ENCODE measurements around the gene DDX23. TPM values are rescaled to one million over a fixed set of nuclear protein-coding genes. Genes with fewer than 3 reads are reported as not detected.

DDX23 gene
- total and polyA plus RNA-seq, 4 donors = 36.6 to 86.7 (median 61.7) TPM

DNA sequence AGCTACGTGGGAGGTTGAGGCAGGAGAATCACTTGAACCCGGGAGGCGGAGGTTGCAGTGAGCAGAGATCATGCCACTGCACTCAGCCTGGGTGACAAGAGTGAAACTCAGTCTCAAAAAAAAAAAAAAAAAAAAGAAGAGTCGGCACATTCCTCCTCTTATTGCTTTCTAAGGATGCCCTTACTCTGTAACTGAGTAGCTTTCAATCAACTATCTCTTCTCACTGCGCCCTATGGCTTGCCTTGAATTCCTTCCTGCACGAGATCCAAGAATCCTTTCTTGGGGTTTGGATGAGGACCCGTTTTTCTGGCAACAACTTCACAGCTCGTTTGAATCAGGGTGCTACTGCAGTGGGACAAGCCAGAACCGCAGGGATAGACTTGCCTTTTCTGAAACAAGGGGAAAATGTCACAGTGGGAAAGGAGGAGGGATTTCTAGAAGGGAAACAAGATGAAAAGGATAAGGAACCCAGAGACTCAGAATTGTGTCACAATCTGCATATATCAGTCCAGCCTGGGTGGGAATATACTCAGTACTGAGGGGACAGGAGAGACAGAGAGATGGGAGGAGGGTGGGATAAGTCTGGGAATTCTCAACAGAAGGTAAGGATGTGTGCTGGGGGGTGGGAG is 29.8 kb upstream of the DDX23 start:
- ATAC-seq (ENCODE audit: insufficient read depth, low FRiP score) = no peak
- Histone ChIP-seq H3K4me3 (no peak overlapping the region), H3K4me1 (ENCODE audit: control insufficient read depth in 5 of 5, insufficient read depth in 5 of 5, low read length in 5 of 5) (peaks cover 0 to 27% (median 17%) of the 10 kb centered on the region in 5 donors), H3K27ac (ENCODE audit: low read depth in 1 of 2, low read length in 1 of 2) (peak overlapping the region in 1 of 2 donors; percentile 45), H3K27me3 (ENCODE audit: control insufficient read depth in 3 of 3, insufficient read depth in 3 of 3, low read length in 2 of 3) (peaks cover 0 to 3% (median 0%) of the 10 kb centered on the region in 3 donors), H3K9ac (ENCODE audit: insufficient read depth in 1 of 2, low read length in 2 of 2) (peak overlapping the region in 1 of 2 donors; percentile 19), H3K36me3 (ENCODE audit: control insufficient read depth in 4 of 4, insufficient read depth in 4 of 4, low read length in 4 of 4) (no peaks in the 10 kb centered on the region), H3K9me3 (ENCODE audit: control insufficient read depth in 4 of 4, insufficient read depth in 3 of 4, low read length in 3 of 4) (no peaks in the 10 kb centered on the region)
- 33 to 62% methylated on average over 9 of the region's 9 CpGs for WGBS, 2 donors
- peak in 2 of 3 donors; percentile 23 to 25 for DNase-seq
- TF ChIP-seq, protein P1, sequence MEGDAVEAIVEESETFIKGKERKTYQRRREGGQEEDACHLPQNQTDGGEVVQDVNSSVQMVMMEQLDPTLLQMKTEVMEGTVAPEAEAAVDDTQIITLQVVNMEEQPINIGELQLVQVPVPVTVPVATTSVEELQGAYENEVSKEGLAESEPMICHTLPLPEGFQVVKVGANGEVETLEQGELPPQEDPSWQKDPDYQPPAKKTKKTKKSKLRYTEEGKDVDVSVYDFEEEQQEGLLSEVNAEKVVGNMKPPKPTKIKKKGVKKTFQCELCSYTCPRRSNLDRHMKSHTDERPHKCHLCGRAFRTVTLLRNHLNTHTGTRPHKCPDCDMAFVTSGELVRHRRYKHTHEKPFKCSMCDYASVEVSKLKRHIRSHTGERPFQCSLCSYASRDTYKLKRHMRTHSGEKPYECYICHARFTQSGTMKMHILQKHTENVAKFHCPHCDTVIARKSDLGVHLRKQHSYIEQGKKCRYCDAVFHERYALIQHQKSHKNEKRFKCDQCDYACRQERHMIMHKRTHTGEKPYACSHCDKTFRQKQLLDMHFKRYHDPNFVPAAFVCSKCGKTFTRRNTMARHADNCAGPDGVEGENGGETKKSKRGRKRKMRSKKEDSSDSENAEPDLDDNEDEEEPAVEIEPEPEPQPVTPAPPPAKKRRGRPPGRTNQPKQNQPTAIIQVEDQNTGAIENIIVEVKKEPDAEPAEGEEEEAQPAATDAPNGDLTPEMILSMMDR (IDR thresholded peaks at IDR 0.05; ENCODE audit: control extremely low read depth, extremely low read depth) = no peak

DNA sequence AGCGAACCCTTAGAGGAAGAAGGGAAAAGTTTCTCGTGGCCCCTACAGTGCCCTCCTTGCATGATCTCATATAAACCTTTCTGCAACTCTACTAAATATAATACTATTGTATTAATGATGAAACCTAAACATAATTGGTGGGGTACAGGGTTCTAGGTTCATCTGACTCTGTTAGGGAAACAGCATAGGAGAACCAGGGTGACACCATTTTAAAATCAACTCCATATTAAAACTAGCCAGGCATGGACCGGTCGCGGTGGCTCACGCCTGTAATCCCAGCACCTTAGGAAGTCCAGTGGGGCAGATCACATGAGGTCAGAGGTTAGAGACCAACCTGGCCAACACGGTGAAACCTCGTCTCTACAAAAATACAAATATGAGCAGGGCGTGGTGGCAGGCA is 28.7 kb upstream of the DDX23 start:
- 85% methylated on average over 9 of the region's 9 CpGs for WGBS, 2 donors
- Histone ChIP-seq H3K4me3 (no peak overlapping the region), H3K9ac (ENCODE audit: insufficient read depth in 1 of 2, low read length in 2 of 2) (no peak overlapping the region), H3K27me3 (ENCODE audit: control insufficient read depth in 3 of 3, insufficient read depth in 3 of 3, low read length in 2 of 3) (peaks cover 0 to 3% (median 0%) of the 10 kb centered on the region in 3 donors), H3K27ac (ENCODE audit: low read depth in 1 of 2, low read length in 1 of 2) (no peak overlapping the region), H3K36me3 (ENCODE audit: control insufficient read depth in 4 of 4, insufficient read depth in 4 of 4, low read length in 4 of 4) (no peaks in the 10 kb centered on the region), H3K4me1 (ENCODE audit: control insufficient read depth in 5 of 5, insufficient read depth in 5 of 5, low read length in 5 of 5) (peaks cover 0 to 27% (median 17%) of the 10 kb centered on the region in 5 donors), H3K9me3 (ENCODE audit: control insufficient read depth in 4 of 4, insufficient read depth in 3 of 4, low read length in 3 of 4) (no peaks in the 10 kb centered on the region)
- ATAC-seq (ENCODE audit: insufficient read depth, low FRiP score) = no peak
- DNase-seq = no peak
- TF ChIP-seq, protein P1 (IDR thresholded peaks at IDR 0.05; ENCODE audit: control extremely low read depth, extremely low read depth) = no peak

DNA sequence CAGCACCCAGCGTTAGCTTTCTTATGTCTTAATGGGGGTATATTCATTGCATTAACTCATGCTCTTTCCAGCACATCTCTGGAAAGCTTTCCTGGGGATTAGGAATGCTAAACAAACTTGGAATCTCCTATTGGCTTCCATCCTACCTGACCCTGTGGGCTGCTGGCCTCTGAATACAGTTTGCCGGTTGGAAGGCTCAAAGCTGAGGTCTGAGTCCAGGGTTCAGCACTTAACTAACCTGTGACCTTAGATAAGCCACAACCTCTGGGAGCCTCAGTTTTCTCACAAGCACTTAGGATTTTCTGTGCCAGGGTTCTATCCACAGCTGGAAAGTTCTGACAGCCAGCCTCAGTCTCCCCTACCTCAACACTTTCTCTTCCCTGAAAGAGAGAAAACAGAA is 26.6 kb upstream of the DDX23 start:
- no peak for DNase-seq

More for the DNA sequence above, 26.6 kb upstream of the DDX23 start:
- WGBS, 2 donors = 87 to 91% methylated on average over 2 of the region's 2 CpGs
- peaks cover 0 to 3% (median 0%) of the 10 kb centered on the region in 3 donors for H3K27me3 ChIP-seq (ENCODE audit: control insufficient read depth in 3 of 3, insufficient read depth in 3 of 3, low read length in 2 of 3)
- H3K9ac ChIP-seq (ENCODE audit: insufficient read depth in 1 of 2, low read length in 2 of 2) = no peak overlapping the region
- ATAC-seq (ENCODE audit: insufficient read depth, low FRiP score) = no peak
- no peaks in the 10 kb centered on the region for H3K9me3 ChIP-seq (ENCODE audit: control insufficient read depth in 4 of 4, insufficient read depth in 3 of 4, low read length in 3 of 4)
- peaks cover 0 to 20% (median 16%) of the 10 kb centered on the region in 5 donors for H3K4me1 ChIP-seq (ENCODE audit: control insufficient read depth in 5 of 5, insufficient read depth in 5 of 5, low read length in 5 of 5)
- TF ChIP-seq, protein P1 (IDR thresholded peaks at IDR 0.05; ENCODE audit: control extremely low read depth, extremely low read depth) = no peak
- no peak overlapping the region for H3K4me3 ChIP-seq
- no peak overlapping the region for H3K27ac ChIP-seq (ENCODE audit: low read depth in 1 of 2, low read length in 1 of 2)
- no peaks in the 10 kb centered on the region for H3K36me3 ChIP-seq (ENCODE audit: control insufficient read depth in 4 of 4, insufficient read depth in 4 of 4, low read length in 4 of 4)
